HG03060 (cell line): ENCODE measurements around the gene CMKLR1.

Experiments used
- ATAC-seq: cut with Tn5 transposase; IDR thresholded peaks from one replicate; pipeline ENCODE4 v1.9.1; 2021; ENCODE audit warnings: low read depth, moderate number of reproducible peaks; ENCODE audit not compliant: unreplicated experiment

Gene CMKLR1

GRCh38 chr12:108302403-108303311 lies 36.5 kb downstream of the CMKLR1 start:
- ATAC-seq, result no peak

- ATAC-seq, result no peak
Measured at GRCh38 chr12:108302016-108302402, 37.1 kb downstream of the CMKLR1 start.

- no peak for ATAC-seq
Measured at GRCh38 chr12:108301346-108301745, 37.8 kb downstream of the CMKLR1 start.

- ATAC-seq, result no peak
Measured at GRCh38 chr12:108299980-108300696, 39.0 kb downstream of the CMKLR1 start.

- ATAC-seq, result no peak
Measured at GRCh38 chr12:108299516-108299915, 39.6 kb downstream of the CMKLR1 start.

- no peak for ATAC-seq
Measured at GRCh38 chr12:108298761-108299275, 40.3 kb downstream of the CMKLR1 start.

GRCh38 chr12:108297895-108298760 lies 41.0 kb downstream of the CMKLR1 start:
- ATAC-seq, result peak; percentile 47

GRCh38 chr12:108297424-108297823 lies 41.7 kb downstream of the CMKLR1 start:
- ATAC-seq, result no peak

GRCh38 chr12:108296945-108297344 lies 42.2 kb downstream of the CMKLR1 start:
- ATAC-seq, result no peak

- ATAC-seq, result no peak
Measured at GRCh38 chr12:108295641-108296040, 43.5 kb downstream of the CMKLR1 start.

- ATAC-seq, result no peak
Measured at GRCh38 chr12:108289350-108290161, 49.6 kb downstream of the CMKLR1 start.

- no peak for ATAC-seq
Measured at GRCh38 chr12:108287227-108287626, 51.9 kb downstream of the CMKLR1 start.

- ATAC-seq, result no peak
Measured at GRCh38 chr12:108285016-108285415, 54.1 kb downstream of the CMKLR1 start.

GRCh38 chr12:108284163-108284562 lies 54.9 kb downstream of the CMKLR1 start:
- ATAC-seq, result no peak

- ATAC-seq, result no peak
Measured at GRCh38 chr12:108282676-108283075, 56.4 kb downstream of the CMKLR1 start.

GRCh38 chr12:108282160-108282559 lies 57.0 kb downstream of the CMKLR1 start:
- no peak for ATAC-seq

GRCh38 chr12:108277613-108278012 lies 61.5 kb downstream of the CMKLR1 start:
- no peak for ATAC-seq

- no peak for ATAC-seq
Measured at GRCh38 chr12:108273217-108273616, 65.9 kb downstream of the CMKLR1 start.

GRCh38 chr12:108271951-108272872 lies 66.9 kb downstream of the CMKLR1 start:
- ATAC-seq, result no peak
